ENCODE results near the gene KCNJ6.

DNA sequence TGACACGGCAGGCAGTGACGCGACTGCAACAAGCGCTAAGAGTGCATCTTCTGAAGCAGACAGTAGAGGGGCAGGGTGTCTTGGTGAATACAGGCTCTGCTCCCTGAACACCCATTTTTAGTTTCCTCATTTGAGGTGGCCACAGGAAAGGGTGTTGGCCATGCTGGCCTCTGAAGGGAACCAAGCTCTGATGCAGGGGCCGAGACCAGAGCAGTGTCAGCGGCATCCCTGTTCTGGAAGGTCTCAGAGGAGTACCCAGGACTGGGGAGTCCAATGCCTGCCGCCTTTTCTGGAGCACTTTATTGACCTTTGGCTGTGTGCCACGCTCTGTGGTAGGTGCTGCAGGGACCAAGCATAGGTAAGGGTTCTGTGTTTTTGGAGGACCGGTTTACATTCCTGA, 100.4 kb downstream of the KCNJ6 start:
- TF ChIP-seq POLR2A (IDR thresholded peaks at IDR 0.05; ENCODE audit: low read length) (no peak), GATA1 (IDR thresholded peaks at IDR 0.05; ENCODE audit: low read depth, low read length) (no peak)

Data from erythroblast (primary cell).